HEK293 (cell line): ENCODE measurements around the gene ARL16.

ENCODE experiments used
- BCL6B ChIP-seq: fragments of 450-650 bp; formaldehyde crosslinking; IDR thresholded peaks from 2 replicates; pipeline ENCODE4 v1.5.1; 2017; ENCODE audit warnings: missing biosample characterization, missing genetic modification characterization
- CTCF ChIP-seq: fragments of 450-650 bp; formaldehyde crosslinking; IDR thresholded peaks from 2 replicates; pipeline ENCODE4 v1.5.1; 2016; ENCODE audit warnings: missing biosample characterization, missing genetic modification characterization
- ZBTB21 ChIP-seq: fragments of 450-650 bp; formaldehyde crosslinking; IDR thresholded peaks from 2 replicates; pipeline ENCODE4 v1.5.1; 2017; ENCODE audit warnings: missing biosample characterization, missing genetic modification characterization
- ZNF670 ChIP-seq: fragments of 450-650 bp; formaldehyde crosslinking; IDR thresholded peaks from 2 replicates; pipeline ENCODE4 v1.5.1; 2016; ENCODE audit warnings: missing biosample characterization, missing genetic modification characterization, low read depth
- TF ChIP-seq, protein P1 (sequence below): IDR thresholded peaks from 2 replicates; pipeline ENCODE4 v1.6.1; 2011; ENCODE audit warnings: mild to moderate bottlenecking, low read depth, low read length, borderline replicate concordance

DNA sequence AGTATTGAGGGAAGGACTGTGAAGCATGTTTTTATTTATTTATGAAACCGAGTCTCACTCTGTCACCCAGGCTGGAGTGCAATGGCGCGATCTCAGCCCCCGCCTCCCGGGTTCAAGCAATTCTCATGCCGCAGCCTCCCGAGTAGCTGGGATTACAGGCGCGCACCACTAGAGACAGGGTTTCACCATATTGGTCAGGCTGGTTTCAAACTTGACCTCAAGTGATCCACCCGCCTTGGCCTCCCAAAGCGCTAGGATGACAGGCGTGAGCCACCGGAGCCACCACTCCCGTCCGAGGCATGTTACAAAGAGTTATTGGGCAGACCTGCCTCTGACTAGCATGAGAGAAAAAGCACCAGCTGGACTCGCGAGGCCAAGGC lies 22.6 kb upstream of the ARL16 start:
- no peak for TF ChIP-seq CTCF (tag by site-specific recombination)
- TF ChIP-seq ZNF670 (tag by site-specific recombination), result no peak
- TF ChIP-seq ZBTB21, result no peak
- no peak for TF ChIP-seq BCL6B (tag by site-specific recombination)
- TF ChIP-seq, protein P1, sequence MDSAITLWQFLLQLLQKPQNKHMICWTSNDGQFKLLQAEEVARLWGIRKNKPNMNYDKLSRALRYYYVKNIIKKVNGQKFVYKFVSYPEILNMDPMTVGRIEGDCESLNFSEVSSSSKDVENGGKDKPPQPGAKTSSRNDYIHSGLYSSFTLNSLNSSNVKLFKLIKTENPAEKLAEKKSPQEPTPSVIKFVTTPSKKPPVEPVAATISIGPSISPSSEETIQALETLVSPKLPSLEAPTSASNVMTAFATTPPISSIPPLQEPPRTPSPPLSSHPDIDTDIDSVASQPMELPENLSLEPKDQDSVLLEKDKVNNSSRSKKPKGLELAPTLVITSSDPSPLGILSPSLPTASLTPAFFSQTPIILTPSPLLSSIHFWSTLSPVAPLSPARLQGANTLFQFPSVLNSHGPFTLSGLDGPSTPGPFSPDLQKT, result no peak
